ENCODE measurements around the gene SEC24C.

- TF ChIP-seq POLR2AphosphoS5 (IDR thresholded peaks at IDR 0.05; ENCODE audit: low read depth, low read length), result no peak
- no peak; the same call in 1 of the 2 replicates for TF ChIP-seq POLR2A (IDR thresholded peaks at IDR 0.05; ENCODE audit: low read depth, low read length)
Measured at GRCh38 chr10:73796766-73797165, 52.6 kb downstream of the SEC24C start.

Data from GM12891 (cell line).